Head of caudate nucleus (tissue), 42 donors: ENCODE measurements around the gene HPGDS.
"Not testable (repeated sequence)": the region's sequence is repeated elsewhere in the genome, so short reads cannot be mapped to it uniquely, and the experiment has no call there.

Experiments
- DNase-seq, 42 donors: peaks; one replicate each; pipeline versions ENCODE4 v3.0.0 to v3.0.0-alpha.2; 2020 to 2021; ENCODE audit warnings: mixed read lengths in 7 of 42
- intact Hi-C: fragments of 100-400 bp; cut with DNase I; formaldehyde crosslinking; loops from one replicate; pipeline ENCODE4 v1.15.0; 2022

HPGDS gene

DNA sequence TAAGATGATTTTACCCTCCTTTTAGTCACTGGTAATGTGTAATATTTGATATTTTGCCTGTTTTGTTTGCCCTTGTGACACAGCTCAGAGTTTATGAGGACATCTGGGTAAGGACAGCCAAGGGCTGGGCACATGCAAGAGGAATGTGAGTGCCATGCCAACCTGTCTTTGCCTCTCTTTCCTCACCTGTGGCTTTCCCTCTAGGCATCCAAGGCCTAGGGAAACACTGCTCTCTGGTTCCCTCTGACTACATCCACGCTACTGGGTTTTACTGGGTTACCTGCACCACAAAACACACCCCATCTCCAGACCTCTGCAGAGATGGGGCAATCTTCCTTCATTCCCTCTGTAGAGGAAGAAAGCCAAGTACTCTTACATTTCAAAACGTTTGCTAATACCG lies 7.7 kb downstream of the HPGDS start:
- DNase-seq: no peak
- intact Hi-C loops: no loop called here

GRCh38 chr4:94334476-94334875 lies 8.2 kb downstream of the HPGDS start:
- intact Hi-C loops: no loop called here
- no peak for DNase-seq

- intact Hi-C loops: no loop called here
- DNase-seq: no peak
These were observed 8.8 kb downstream of the HPGDS start for GRCh38 chr4:94333866-94334265.

DNA sequence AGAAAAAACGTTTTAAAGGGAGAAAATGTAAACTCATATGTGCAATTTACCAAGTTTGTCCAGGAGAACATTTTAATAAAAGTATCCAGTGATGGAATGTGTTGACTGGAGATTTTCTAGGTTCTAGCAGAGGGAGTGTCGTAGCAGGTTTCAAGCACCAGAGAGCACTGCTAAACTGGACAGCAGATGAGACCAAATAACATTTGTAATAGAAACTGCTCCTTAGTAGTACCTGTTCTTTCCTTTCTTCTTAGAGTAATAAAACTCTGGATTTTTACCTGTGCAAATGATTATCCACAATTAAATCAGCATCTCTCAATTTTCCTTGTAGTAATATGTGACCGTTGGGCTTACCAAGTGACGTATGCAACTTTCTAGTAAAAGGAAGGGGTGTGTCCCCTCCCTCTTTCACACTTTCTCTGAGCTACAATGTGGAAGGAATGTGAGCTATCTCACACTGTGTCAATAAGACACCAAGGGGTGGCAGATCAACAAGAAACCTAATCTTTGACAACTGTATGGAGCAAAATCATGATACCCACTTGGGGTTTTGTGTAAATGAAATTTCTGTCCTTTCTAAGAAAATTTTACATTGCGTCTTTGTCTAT lies 9.5 kb downstream of the HPGDS start:
- no peak for DNase-seq
- intact Hi-C loops: no loop called here

DNA sequence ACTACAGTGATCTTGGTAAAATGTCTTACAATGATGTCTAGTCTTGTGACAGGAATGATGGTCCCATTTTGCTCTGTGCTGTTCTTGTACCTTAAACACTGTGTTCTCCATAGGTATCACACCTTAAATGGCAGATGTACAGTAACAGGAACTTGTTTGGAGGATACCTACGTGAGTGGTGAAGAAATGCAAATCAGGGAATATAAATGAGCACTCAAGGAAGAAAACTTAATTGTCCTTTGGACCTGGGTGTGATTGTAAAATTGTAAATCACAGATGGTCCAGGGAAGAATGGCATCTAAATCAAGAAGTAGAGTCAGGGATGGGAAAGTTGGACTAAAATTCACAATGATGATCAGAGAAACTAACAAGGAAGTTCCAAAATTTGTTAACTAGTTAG lies 12.7 kb downstream of the HPGDS start:
- no peak for DNase-seq
- intact Hi-C loops: no loop called here

DNA sequence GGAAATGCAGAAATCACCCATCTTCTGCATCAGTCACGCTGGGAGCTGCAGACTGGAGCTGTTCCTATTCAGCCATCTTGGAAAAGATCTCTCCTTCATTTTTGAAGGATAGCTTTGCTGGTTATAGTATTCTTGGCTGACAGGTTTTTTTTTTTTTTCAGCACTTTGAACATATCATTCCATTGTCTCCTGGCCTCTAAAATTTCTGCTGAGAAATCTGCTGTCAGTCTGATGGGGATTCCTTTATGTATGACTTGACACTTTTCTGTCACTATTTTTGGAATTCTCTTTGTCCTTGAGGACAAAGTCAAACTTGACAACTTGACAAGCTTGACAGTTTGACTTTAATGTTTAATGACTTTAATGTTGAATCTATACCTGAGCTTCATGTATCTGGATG lies 16.8 kb downstream of the HPGDS start:
- DNase-seq: no peak
- intact Hi-C loops: no loop called here

- DNase-seq, intact Hi-C loops: not testable (repeated sequence)
These were observed 22.7 kb downstream of the HPGDS start for GRCh38 chr4:94319927-94320326.

GRCh38 chr4:94307231-94307871 lies 35.3 kb downstream of the HPGDS start:
- intact Hi-C loops: no loop called here
- DNase-seq: no peak

GRCh38 chr4:94306713-94307112 lies 35.9 kb downstream of the HPGDS start:
- intact Hi-C loops: no loop called here
- DNase-seq: no peak

DNA sequence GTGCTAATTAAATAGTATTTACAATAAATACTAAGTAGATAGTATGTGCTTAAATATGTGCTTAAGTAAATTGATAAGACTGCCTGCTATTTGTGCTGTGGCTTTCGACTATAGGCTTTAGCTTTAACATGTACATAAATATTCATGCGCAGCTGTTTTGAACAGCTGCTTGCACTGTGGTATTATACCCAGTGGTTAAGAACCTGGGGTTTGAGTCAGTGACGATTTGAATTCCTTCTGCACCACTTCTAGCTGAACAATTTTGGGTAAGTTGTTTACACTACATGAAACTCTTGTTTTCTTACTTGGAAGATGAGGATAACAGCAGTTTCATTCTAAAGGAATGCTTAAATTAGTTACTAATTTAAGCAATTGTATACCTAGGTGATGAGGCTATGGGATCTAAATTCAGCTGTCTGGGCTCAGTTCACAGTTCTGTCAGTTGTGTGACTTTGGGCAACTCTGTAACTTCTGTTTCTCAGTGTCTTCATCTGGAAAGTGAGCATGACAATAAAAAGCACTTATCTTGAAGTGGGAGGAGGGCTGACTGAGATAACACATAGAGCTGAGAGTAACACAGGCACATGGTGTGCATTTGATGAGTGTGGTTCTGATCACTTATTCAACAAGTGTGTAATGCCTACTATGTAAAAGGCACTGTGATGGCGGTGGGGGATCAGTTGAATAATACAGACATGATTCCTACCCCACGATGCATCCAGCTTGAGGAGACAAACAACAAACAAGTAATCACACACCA lies 37.0 kb downstream of the HPGDS start:
- no peak for DNase-seq
- intact Hi-C loops: no loop called here

- peak in 11 of 42 donors; percentile 9 to 50 (median 20) for DNase-seq
- intact Hi-C loops: no loop called here
These were observed 38.2 kb downstream of the HPGDS start for GRCh38 chr4:94304365-94304971.

GRCh38 chr4:94302191-94302590 lies 40.4 kb downstream of the HPGDS start:
- intact Hi-C loops: no loop called here
- no peak for DNase-seq

DNA sequence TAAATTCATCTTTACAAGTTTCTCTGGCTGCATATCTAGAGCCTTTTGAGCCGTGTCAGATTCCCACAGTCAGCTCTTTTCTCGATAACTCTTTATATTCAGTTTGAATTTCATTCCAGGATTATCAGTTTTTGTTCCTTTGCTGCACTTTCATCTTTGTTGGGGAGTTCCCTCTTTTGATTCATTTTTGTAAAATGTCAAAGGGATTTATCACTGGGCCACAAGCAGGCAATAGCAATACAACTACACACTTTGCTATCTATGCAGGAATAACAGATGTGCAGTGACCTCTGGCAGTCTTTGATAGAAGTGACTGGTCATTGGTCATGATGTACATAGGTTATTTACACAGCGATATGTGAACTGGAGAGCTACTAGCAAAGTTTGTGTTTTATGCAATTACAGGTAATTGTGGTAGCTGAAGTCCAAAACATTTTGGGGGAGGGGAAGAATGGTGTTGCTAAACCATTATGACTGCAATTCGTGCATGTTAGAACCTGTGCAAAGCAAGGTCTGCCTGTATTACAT lies 43.8 kb downstream of the HPGDS start:
- intact Hi-C loops: no loop called here
- DNase-seq: no peak

DNA sequence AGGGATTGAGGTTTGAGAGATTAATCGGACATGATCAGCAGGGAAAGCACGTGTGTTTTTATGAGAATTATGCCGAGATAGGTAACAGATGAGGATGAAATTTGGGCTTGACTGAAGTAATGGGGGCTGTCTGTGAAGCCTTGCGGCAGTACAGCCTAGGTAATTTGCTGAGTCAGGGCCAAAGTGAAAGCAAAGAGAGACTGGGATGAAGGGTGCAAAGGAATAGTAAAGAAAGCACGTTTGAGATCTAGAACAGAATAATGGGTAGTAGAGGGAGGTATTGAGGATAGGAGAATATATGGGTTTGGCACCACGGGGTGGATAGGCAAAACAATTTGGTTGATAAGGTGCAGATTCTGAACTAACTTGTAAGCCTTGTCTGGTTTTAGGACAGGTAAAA lies 47.2 kb downstream of the HPGDS start:
- intact Hi-C loops: not testable (repeated sequence)

GRCh38 chr4:94293981-94294380 lies 48.7 kb downstream of the HPGDS start:
- intact Hi-C loops, DNase-seq: not testable (repeated sequence)

More for the DNA sequence above, 47.2 kb downstream of the HPGDS start:
- DNase-seq: not testable (repeated sequence)

GRCh38 chr4:94290245-94290644 lies 52.4 kb downstream of the HPGDS start:
- no peak for DNase-seq
- intact Hi-C loops: no loop called here

DNA sequence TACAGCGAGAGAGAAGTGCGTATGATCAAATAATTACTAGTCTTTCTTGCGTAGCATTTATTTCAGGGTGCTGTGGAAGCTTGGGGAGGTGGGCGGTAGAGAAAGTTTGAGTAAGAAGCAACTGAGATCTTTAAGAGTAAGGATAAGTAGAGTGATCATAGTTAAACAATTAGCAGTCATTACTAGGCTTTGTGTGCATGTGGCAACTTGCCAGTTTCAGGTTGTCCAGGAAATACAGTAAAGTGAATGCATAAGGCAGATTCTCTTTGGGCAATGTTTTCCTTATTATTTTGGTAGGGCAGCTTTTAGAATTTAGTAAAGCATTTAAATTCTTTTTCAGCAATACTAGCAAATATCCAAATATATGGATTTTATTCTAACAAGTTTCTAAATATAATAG lies 57.0 kb downstream of the HPGDS start:
- intact Hi-C loops: no loop called here
- peak in 2 of 42 donors; percentile 9 to 21 for DNase-seq

DNA sequence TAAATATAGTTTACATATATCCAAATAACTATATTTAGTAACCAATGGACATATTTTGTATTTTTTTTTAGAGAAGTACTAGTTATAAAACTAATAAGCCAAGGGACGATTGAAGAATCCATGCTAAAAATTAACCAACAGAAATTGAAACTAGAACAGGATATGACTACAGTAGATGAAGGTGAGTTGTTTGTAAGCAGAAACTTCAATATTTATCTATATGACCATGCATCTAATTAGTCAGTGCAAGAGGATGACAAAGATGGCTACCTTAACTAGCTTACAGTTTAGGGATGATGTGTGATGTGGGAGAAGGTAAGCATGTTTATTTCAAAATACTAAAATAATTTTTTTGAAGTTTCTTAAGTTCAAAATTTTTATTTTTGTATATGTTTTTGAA lies 57.7 kb downstream of the HPGDS start:
- intact Hi-C loops: no loop called here
- DNase-seq: no peak

DNA sequence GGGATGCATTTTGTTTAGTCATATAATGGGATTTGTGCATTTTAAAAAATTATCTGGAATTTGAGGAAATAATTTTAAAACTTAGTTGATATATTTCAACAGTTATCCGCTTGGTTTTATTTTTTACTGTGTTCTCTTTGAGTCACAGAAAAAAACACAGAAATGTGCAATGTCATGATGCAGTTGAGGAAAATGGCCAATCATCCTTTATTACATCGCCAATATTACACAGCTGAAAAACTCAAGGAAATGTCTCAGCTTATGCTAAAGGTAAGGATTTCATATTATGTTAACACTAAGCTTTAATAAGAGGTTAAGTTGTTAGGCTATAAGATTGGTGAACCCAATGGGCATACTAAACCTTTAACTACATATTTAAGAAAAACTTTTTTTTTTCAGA lies 63.9 kb downstream of the HPGDS start:
- intact Hi-C loops: no loop called here

GRCh38 chr4:94277534-94277933 lies 65.1 kb downstream of the HPGDS start:
- intact Hi-C loops: no loop called here
- DNase-seq: no peak

More for the DNA sequence above, 63.9 kb downstream of the HPGDS start:
- no peak for DNase-seq
